Measurements from ENCODE around the gene PLAGL1.
"Not testable (repeated sequence)": the region's sequence is repeated elsewhere in the genome, so short reads cannot be mapped to it uniquely, and the experiment has no call there.

PLAGL1 gene

GRCh38 chr6:144008120-144008811 is at the start of gene PLAGL1:
PLAGL1 (minus strand) TSS chr6:144008259; CDS start chr6:143948136, 60,123 bp downstream.
- no peaks in the 10 kb centered on the region; the same call in 1 of the 2 replicates for H3K36me3 ChIP-seq (ENCODE audit: insufficient read depth, low read length)
- H2AFZ ChIP-seq (ENCODE audit: low read length, unreplicated experiment), result peak within 1 kb of the TSS; percentile 52
- H3K27ac ChIP-seq (ENCODE audit: low read depth, low read length), result peak within 1 kb of the TSS; percentile 75
- peaks cover 22% of the 10 kb centered on the region for H3K79me2 ChIP-seq (ENCODE audit: control insufficient read depth, insufficient read depth, low read length, unreplicated experiment)
- H3K4me3 ChIP-seq (ENCODE audit: low read depth, low read length), result peak within 1 kb of the TSS; percentile 80
- H3K27me3 ChIP-seq (ENCODE audit: insufficient read depth, low read length), result no peaks in the 10 kb centered on the region
- H3K4me1 ChIP-seq (ENCODE audit: control insufficient read depth, insufficient read depth, low read length, unreplicated experiment), result peaks cover 4% of the 10 kb centered on the region

GRCh38 chr6:144055121-144055931 is 47.3 kb upstream of the PLAGL1 start:
- Histone ChIP-seq H3K36me3 (ENCODE audit: insufficient read depth, low read length) (no peaks in the 10 kb centered on the region), H3K4me3 (ENCODE audit: low read depth, low read length) (no peak overlapping the region), H3K79me2 (ENCODE audit: control insufficient read depth, insufficient read depth, low read length, unreplicated experiment) (no peaks in the 10 kb centered on the region), H2AFZ (ENCODE audit: low read length, unreplicated experiment) (no peak overlapping the region), H3K27ac (ENCODE audit: low read depth, low read length) (no peak overlapping the region), H3K4me1 (ENCODE audit: control insufficient read depth, insufficient read depth, low read length, unreplicated experiment) (no peaks in the 10 kb centered on the region), H3K27me3 (ENCODE audit: insufficient read depth, low read length) (peaks cover 20% of the 10 kb centered on the region; the same call in 1 of the 2 replicates)

- Histone ChIP-seq H3K27ac (ENCODE audit: low read depth, low read length) (no peak overlapping the region), H3K4me1 (ENCODE audit: control insufficient read depth, insufficient read depth, low read length, unreplicated experiment) (no peaks in the 10 kb centered on the region), H3K4me3 (ENCODE audit: low read depth, low read length) (no peak overlapping the region), H2AFZ (ENCODE audit: low read length, unreplicated experiment) (no peak overlapping the region), H3K36me3 (ENCODE audit: insufficient read depth, low read length) (no peaks in the 10 kb centered on the region), H3K79me2 (ENCODE audit: control insufficient read depth, insufficient read depth, low read length, unreplicated experiment) (no peaks in the 10 kb centered on the region), H3K27me3 (ENCODE audit: insufficient read depth, low read length) (peaks cover 23% of the 10 kb centered on the region)
Measured at GRCh38 chr6:144053601-144054000, 45.5 kb upstream of the PLAGL1 start.

- Histone ChIP-seq H3K4me1 (ENCODE audit: control insufficient read depth, insufficient read depth, low read length, unreplicated experiment) (no peaks in the 10 kb centered on the region), H3K79me2 (ENCODE audit: control insufficient read depth, insufficient read depth, low read length, unreplicated experiment) (no peaks in the 10 kb centered on the region), H2AFZ (ENCODE audit: low read length, unreplicated experiment) (no peak overlapping the region), H3K36me3 (ENCODE audit: insufficient read depth, low read length) (no peaks in the 10 kb centered on the region), H3K27ac (ENCODE audit: low read depth, low read length) (no peak overlapping the region), H3K4me3 (ENCODE audit: low read depth, low read length) (no peak overlapping the region), H3K27me3 (ENCODE audit: insufficient read depth, low read length) (peaks cover 23% of the 10 kb centered on the region)
Measured at GRCh38 chr6:144052488-144052887, 44.4 kb upstream of the PLAGL1 start.

- Histone ChIP-seq H2AFZ (ENCODE audit: low read length, unreplicated experiment) (no peak overlapping the region), H3K36me3 (ENCODE audit: insufficient read depth, low read length) (no peaks in the 10 kb centered on the region), H3K79me2 (ENCODE audit: control insufficient read depth, insufficient read depth, low read length, unreplicated experiment) (no peaks in the 10 kb centered on the region), H3K27me3 (ENCODE audit: insufficient read depth, low read length) (peaks cover 23% of the 10 kb centered on the region), H3K27ac (ENCODE audit: low read depth, low read length) (no peak overlapping the region), H3K4me1 (ENCODE audit: control insufficient read depth, insufficient read depth, low read length, unreplicated experiment) (no peaks in the 10 kb centered on the region), H3K4me3 (ENCODE audit: low read depth, low read length) (no peak overlapping the region)
Measured at GRCh38 chr6:144049386-144049785, 41.3 kb upstream of the PLAGL1 start.

GRCh38 chr6:144047688-144048087 is 39.6 kb upstream of the PLAGL1 start:
- H3K36me3 ChIP-seq (ENCODE audit: insufficient read depth, low read length), result no peaks in the 10 kb centered on the region
- H3K4me1 ChIP-seq (ENCODE audit: control insufficient read depth, insufficient read depth, low read length, unreplicated experiment), result no peaks in the 10 kb centered on the region
- H3K79me2 ChIP-seq (ENCODE audit: control insufficient read depth, insufficient read depth, low read length, unreplicated experiment), result no peaks in the 10 kb centered on the region
- H3K27me3 ChIP-seq (ENCODE audit: insufficient read depth, low read length), result peaks cover 18% of the 10 kb centered on the region
- H3K27ac ChIP-seq (ENCODE audit: low read depth, low read length), result no peak overlapping the region
- H2AFZ ChIP-seq (ENCODE audit: low read length, unreplicated experiment), result no peak overlapping the region
- H3K4me3 ChIP-seq (ENCODE audit: low read depth, low read length), result no peak overlapping the region

- not testable (repeated sequence) for H2AFZ ChIP-seq (ENCODE audit: low read length, unreplicated experiment); H3K79me2 ChIP-seq (ENCODE audit: control insufficient read depth, insufficient read depth, low read length, unreplicated experiment); H3K27me3 ChIP-seq (ENCODE audit: insufficient read depth, low read length); H3K36me3 ChIP-seq (ENCODE audit: insufficient read depth, low read length); H3K4me3 ChIP-seq (ENCODE audit: low read depth, low read length); H3K27ac ChIP-seq (ENCODE audit: low read depth, low read length); H3K4me1 ChIP-seq (ENCODE audit: control insufficient read depth, insufficient read depth, low read length, unreplicated experiment)
Measured at GRCh38 chr6:144046672-144047071, 38.6 kb upstream of the PLAGL1 start.

GRCh38 chr6:144044989-144045388 is 36.9 kb upstream of the PLAGL1 start:
- H3K4me1 ChIP-seq (ENCODE audit: control insufficient read depth, insufficient read depth, low read length, unreplicated experiment); H3K27me3 ChIP-seq (ENCODE audit: insufficient read depth, low read length); H3K27ac ChIP-seq (ENCODE audit: low read depth, low read length); H3K79me2 ChIP-seq (ENCODE audit: control insufficient read depth, insufficient read depth, low read length, unreplicated experiment); H3K36me3 ChIP-seq (ENCODE audit: insufficient read depth, low read length); H3K4me3 ChIP-seq (ENCODE audit: low read depth, low read length); H2AFZ ChIP-seq (ENCODE audit: low read length, unreplicated experiment): not testable (repeated sequence)

- Histone ChIP-seq H3K27ac (ENCODE audit: low read depth, low read length) (no peak overlapping the region), H3K27me3 (ENCODE audit: insufficient read depth, low read length) (no peaks in the 10 kb centered on the region), H2AFZ (ENCODE audit: low read length, unreplicated experiment) (peak overlapping the region; percentile 60), H3K79me2 (ENCODE audit: control insufficient read depth, insufficient read depth, low read length, unreplicated experiment) (no peaks in the 10 kb centered on the region), H3K36me3 (ENCODE audit: insufficient read depth, low read length) (no peaks in the 10 kb centered on the region), H3K4me3 (ENCODE audit: low read depth, low read length) (peak overlapping the region; percentile 62), H3K4me1 (ENCODE audit: control insufficient read depth, insufficient read depth, low read length, unreplicated experiment) (peaks cover 9% of the 10 kb centered on the region)
Measured at GRCh38 chr6:144036835-144037195, 28.8 kb upstream of the PLAGL1 start.

- Histone ChIP-seq H2AFZ (ENCODE audit: low read length, unreplicated experiment) (peak overlapping the region; percentile 60), H3K27ac (ENCODE audit: low read depth, low read length) (no peak overlapping the region), H3K36me3 (ENCODE audit: insufficient read depth, low read length) (no peaks in the 10 kb centered on the region), H3K4me3 (ENCODE audit: low read depth, low read length) (peak overlapping the region; percentile 62), H3K79me2 (ENCODE audit: control insufficient read depth, insufficient read depth, low read length, unreplicated experiment) (no peaks in the 10 kb centered on the region), H3K4me1 (ENCODE audit: control insufficient read depth, insufficient read depth, low read length, unreplicated experiment) (peaks cover 9% of the 10 kb centered on the region), H3K27me3 (ENCODE audit: insufficient read depth, low read length) (no peaks in the 10 kb centered on the region)
Measured at GRCh38 chr6:144036064-144036834, 28.2 kb upstream of the PLAGL1 start.
